ENCODE data around the gene SERPINB8.

DNA sequence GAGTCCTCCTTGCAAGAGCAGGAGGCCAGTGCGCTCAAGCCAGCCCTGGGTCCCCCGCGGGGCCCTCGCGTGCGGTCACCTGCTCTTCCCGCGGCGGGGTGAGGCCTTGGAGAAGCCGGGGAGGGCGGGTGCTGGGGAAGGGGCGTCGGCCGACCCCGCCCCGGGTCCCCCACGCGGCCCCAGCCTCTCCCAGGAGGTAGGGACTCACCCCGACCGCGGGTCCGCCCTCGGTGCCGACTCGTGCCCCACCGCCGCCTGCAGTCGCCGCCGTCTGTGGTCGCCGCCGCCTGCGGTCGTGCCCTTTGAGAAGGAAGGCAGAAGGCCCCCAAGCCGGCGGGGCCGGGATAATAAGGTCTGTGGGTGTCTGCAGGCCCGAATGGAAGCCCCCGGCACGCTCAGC is 32.7 kb downstream of the SERPINB8 start:
- TF ChIP-seq EZH2phosphoT487 (IDR thresholded peaks at IDR 0.05; ENCODE audit: borderline replicate concordance, low read depth, low read length): no peak
- TF ChIP-seq, protein P1, sequence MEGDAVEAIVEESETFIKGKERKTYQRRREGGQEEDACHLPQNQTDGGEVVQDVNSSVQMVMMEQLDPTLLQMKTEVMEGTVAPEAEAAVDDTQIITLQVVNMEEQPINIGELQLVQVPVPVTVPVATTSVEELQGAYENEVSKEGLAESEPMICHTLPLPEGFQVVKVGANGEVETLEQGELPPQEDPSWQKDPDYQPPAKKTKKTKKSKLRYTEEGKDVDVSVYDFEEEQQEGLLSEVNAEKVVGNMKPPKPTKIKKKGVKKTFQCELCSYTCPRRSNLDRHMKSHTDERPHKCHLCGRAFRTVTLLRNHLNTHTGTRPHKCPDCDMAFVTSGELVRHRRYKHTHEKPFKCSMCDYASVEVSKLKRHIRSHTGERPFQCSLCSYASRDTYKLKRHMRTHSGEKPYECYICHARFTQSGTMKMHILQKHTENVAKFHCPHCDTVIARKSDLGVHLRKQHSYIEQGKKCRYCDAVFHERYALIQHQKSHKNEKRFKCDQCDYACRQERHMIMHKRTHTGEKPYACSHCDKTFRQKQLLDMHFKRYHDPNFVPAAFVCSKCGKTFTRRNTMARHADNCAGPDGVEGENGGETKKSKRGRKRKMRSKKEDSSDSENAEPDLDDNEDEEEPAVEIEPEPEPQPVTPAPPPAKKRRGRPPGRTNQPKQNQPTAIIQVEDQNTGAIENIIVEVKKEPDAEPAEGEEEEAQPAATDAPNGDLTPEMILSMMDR (conservative IDR thresholded peaks at IDR 0.05; ENCODE audit: low read length): no peak

All from OCI-LY7 (cell line).